SW 1271 (cell line): ENCODE measurements around the gene ARHGEF6.
"Not testable (repeated sequence)": the region's sequence is repeated elsewhere in the genome, so short reads cannot be mapped to it uniquely, and the experiment has no call there.

Experiments used
- DNase-seq, 2 experiments: peaks; one replicate each; lab custom pipeline; 2025; lab: John Stamatoyannopoulos, UW

ARHGEF6 gene

GRCh38 chrX:136781180-136781797 lies 557 bp upstream of the ARHGEF6 start:
- DNase-seq = no peak

- DNase-seq = no peak
Measured at GRCh38 chrX:136780241-136780640, 491 bp downstream of the ARHGEF6 start.

- no peak for DNase-seq
Measured at GRCh38 chrX:136779346-136779781, 1.4 kb downstream of the ARHGEF6 start.

GRCh38 chrX:136778916-136779315 lies 1.8 kb downstream of the ARHGEF6 start:
- no peak for DNase-seq

GRCh38 chrX:136778020-136778419 lies 2.7 kb downstream of the ARHGEF6 start:
- DNase-seq = no peak

- no peak for DNase-seq
Measured at GRCh38 chrX:136773648-136774047, 7.1 kb downstream of the ARHGEF6 start.

GRCh38 chrX:136771869-136772268 lies 8.9 kb downstream of the ARHGEF6 start:
- DNase-seq = not testable (repeated sequence)

GRCh38 chrX:136768469-136769084 lies 12.2 kb downstream of the ARHGEF6 start:
- DNase-seq = no peak

- DNase-seq = no peak
Measured at GRCh38 chrX:136767104-136767941, 13.4 kb downstream of the ARHGEF6 start.

- DNase-seq = no peak
Measured at GRCh38 chrX:136766785-136767103, 14.0 kb downstream of the ARHGEF6 start.

- DNase-seq = no peak
Measured at GRCh38 chrX:136765821-136766356, 14.8 kb downstream of the ARHGEF6 start.

- DNase-seq = no peak
Measured at GRCh38 chrX:136764206-136764605, 16.5 kb downstream of the ARHGEF6 start.

GRCh38 chrX:136762820-136763452 lies 17.8 kb downstream of the ARHGEF6 start:
- no peak for DNase-seq

GRCh38 chrX:136761421-136761820 lies 19.3 kb downstream of the ARHGEF6 start:
- no peak for DNase-seq

- DNase-seq = no peak
Measured at GRCh38 chrX:136759968-136760367, 20.8 kb downstream of the ARHGEF6 start.

- no peak for DNase-seq
Measured at GRCh38 chrX:136755411-136755810, 25.3 kb downstream of the ARHGEF6 start.

GRCh38 chrX:136754651-136755050 lies 26.1 kb downstream of the ARHGEF6 start:
- DNase-seq = no peak

GRCh38 chrX:136752796-136753195 lies 27.9 kb downstream of the ARHGEF6 start:
- DNase-seq = no peak

GRCh38 chrX:136752346-136752745 lies 28.4 kb downstream of the ARHGEF6 start:
- DNase-seq = no peak

GRCh38 chrX:136750364-136750763 lies 30.4 kb downstream of the ARHGEF6 start:
- DNase-seq = no peak

- DNase-seq = no peak
Measured at GRCh38 chrX:136747003-136747986, 33.4 kb downstream of the ARHGEF6 start.
